Measurements from ENCODE around the gene STARD13.

STARD13 gene

GRCh38 chr13:33318744-33319143 is 33.2 kb upstream of the STARD13 start:
- TF ChIP-seq GATA2 (IDR thresholded peaks at IDR 0.05; ENCODE audit: low read depth, low read length) (no peak), GATA3 (IDR thresholded peaks at IDR 0.05; ENCODE audit: low read depth, low read length) (no peak)

GRCh38 chr13:33318037-33318436 is 32.5 kb upstream of the STARD13 start:
- TF ChIP-seq GATA3 (IDR thresholded peaks at IDR 0.05; ENCODE audit: low read depth, low read length) (no peak), GATA2 (IDR thresholded peaks at IDR 0.05; ENCODE audit: low read depth, low read length) (no peak)

- TF ChIP-seq GATA2 (IDR thresholded peaks at IDR 0.05; ENCODE audit: low read depth, low read length) (no peak), GATA3 (IDR thresholded peaks at IDR 0.05; ENCODE audit: low read depth, low read length) (no peak)
Observed at GRCh38 chr13:33316890-33317289, 31.3 kb upstream of the STARD13 start.

- TF ChIP-seq GATA3 (IDR thresholded peaks at IDR 0.05; ENCODE audit: low read depth, low read length) = no peak
- TF ChIP-seq GATA2 (IDR thresholded peaks at IDR 0.05; ENCODE audit: low read depth, low read length) = no peak
Observed at GRCh38 chr13:33313504-33313903, 27.9 kb upstream of the STARD13 start.

- TF ChIP-seq GATA3 (IDR thresholded peaks at IDR 0.05; ENCODE audit: low read depth, low read length) (no peak), GATA2 (IDR thresholded peaks at IDR 0.05; ENCODE audit: low read depth, low read length) (no peak)
Observed at GRCh38 chr13:33312861-33313212, 27.3 kb upstream of the STARD13 start.

- TF ChIP-seq GATA2 (IDR thresholded peaks at IDR 0.05; ENCODE audit: low read depth, low read length) (no peak), GATA3 (IDR thresholded peaks at IDR 0.05; ENCODE audit: low read depth, low read length) (no peak)
Observed at GRCh38 chr13:33312150-33312860, 26.8 kb upstream of the STARD13 start.

- no peak for TF ChIP-seq GATA3 (IDR thresholded peaks at IDR 0.05; ENCODE audit: low read depth, low read length)
- TF ChIP-seq GATA2 (IDR thresholded peaks at IDR 0.05; ENCODE audit: low read depth, low read length) = no peak
Observed at GRCh38 chr13:33311040-33311439, 25.5 kb upstream of the STARD13 start.

GRCh38 chr13:33310245-33311038 is 24.9 kb upstream of the STARD13 start:
- no peak for TF ChIP-seq GATA3 (IDR thresholded peaks at IDR 0.05; ENCODE audit: low read depth, low read length)

GRCh38 chr13:33308863-33309262 is 23.3 kb upstream of the STARD13 start:
- TF ChIP-seq GATA3 (IDR thresholded peaks at IDR 0.05; ENCODE audit: low read depth, low read length) (no peak), GATA2 (IDR thresholded peaks at IDR 0.05; ENCODE audit: low read depth, low read length) (no peak)

- TF ChIP-seq GATA2 (IDR thresholded peaks at IDR 0.05; ENCODE audit: low read depth, low read length) (no peak), GATA3 (IDR thresholded peaks at IDR 0.05; ENCODE audit: low read depth, low read length) (no peak)
Observed at GRCh38 chr13:33307843-33308242, 22.3 kb upstream of the STARD13 start.

- TF ChIP-seq GATA3 (IDR thresholded peaks at IDR 0.05; ENCODE audit: low read depth, low read length) (no peak), GATA2 (IDR thresholded peaks at IDR 0.05; ENCODE audit: low read depth, low read length) (no peak)
Observed at GRCh38 chr13:33303855-33304597, 18.5 kb upstream of the STARD13 start.

- no peak for TF ChIP-seq GATA3 (IDR thresholded peaks at IDR 0.05; ENCODE audit: low read depth, low read length)
- no peak for TF ChIP-seq GATA2 (IDR thresholded peaks at IDR 0.05; ENCODE audit: low read depth, low read length)
Observed at GRCh38 chr13:33299626-33300025, 14.1 kb upstream of the STARD13 start.

GRCh38 chr13:33296793-33297425 is 11.4 kb upstream of the STARD13 start:
- TF ChIP-seq GATA2 (IDR thresholded peaks at IDR 0.05; ENCODE audit: low read depth, low read length) (peak; percentile 86), GATA3 (IDR thresholded peaks at IDR 0.05; ENCODE audit: low read depth, low read length) (0 out of 2 replicates have a peak, but pooled peaks have one; percentile 28)

- TF ChIP-seq GATA3 (IDR thresholded peaks at IDR 0.05; ENCODE audit: low read depth, low read length) (no peak), GATA2 (IDR thresholded peaks at IDR 0.05; ENCODE audit: low read depth, low read length) (no peak)
Observed at GRCh38 chr13:33292712-33293111, 7.2 kb upstream of the STARD13 start.
